Measurements from ENCODE around the gene EML6.
"Not testable (repeated sequence)": the region's sequence is repeated elsewhere in the genome, so short reads cannot be mapped to it uniquely, and the experiment has no call there.

The EML6 gene

DNA sequence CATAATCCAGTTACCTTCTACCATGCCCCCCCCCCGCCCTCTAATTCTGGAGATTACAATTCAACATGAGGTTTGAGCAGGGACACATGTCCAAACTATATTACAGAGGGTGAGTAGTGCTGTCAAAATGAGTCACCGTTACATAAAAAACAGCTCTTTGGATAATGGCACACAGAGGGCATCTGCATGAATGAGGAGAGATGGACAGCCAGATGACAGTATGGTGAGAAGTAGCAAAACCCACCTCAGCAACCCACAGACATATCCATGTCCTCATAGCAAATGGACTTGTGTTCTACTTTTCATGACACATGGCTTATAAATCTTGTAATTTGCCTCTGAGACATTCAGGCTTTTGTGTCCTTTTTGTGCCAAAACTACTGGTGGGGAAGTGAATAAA lies 132.0 kb downstream of the EML6 start:
- DNase-seq = no peak

DNA sequence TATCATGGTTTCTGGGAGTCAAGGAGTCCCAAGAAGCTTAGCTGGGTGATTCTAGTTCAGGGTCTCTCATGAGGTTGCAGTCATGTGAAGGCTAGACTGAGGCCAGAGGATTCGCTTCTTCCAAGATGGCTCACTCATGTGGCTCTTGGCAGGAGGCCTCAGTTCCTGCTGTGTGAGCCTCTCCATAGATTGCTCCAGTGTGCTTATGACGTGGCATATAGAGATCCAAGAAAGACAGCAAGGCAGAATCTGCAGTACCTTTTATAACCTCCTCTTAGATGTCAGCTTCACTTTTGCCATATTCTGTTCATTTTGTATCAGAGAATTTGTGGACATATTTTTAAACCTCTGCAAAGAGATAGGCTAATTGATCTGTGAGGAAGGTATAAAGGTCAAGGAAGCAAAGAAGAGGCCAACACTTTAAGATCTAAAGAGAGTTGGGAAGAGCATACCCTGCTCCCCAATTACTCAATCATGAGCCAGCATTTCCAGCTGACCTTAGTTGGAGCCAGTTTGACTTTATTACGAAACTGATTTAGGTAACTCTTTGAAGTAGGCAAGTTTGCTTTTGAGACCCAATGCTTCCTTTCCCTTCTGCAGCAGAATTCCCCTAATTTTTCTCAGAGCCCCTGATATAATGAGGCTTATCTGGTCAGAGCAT lies 134.7 kb downstream of the EML6 start:
- no peak for DNase-seq

DNA sequence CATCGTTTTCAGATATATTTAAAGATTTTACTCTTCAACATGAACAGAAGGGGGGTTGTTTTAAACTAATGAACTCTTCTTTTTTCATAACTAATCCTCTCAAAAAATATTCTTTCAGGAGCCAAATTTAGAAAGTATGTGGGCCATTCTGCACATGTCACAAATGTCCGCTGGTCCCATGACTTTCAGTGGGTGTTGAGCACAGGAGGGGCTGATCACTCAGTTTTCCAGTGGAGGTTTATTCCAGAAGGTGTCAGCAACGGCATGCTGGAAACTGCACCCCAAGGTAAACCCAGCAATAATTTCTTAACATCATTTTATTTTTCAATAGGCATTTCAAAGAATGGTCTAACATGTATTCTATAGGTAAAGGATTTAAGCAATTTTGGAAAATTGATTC lies 136.0 kb downstream of the EML6 start:
- no peak for DNase-seq

DNA sequence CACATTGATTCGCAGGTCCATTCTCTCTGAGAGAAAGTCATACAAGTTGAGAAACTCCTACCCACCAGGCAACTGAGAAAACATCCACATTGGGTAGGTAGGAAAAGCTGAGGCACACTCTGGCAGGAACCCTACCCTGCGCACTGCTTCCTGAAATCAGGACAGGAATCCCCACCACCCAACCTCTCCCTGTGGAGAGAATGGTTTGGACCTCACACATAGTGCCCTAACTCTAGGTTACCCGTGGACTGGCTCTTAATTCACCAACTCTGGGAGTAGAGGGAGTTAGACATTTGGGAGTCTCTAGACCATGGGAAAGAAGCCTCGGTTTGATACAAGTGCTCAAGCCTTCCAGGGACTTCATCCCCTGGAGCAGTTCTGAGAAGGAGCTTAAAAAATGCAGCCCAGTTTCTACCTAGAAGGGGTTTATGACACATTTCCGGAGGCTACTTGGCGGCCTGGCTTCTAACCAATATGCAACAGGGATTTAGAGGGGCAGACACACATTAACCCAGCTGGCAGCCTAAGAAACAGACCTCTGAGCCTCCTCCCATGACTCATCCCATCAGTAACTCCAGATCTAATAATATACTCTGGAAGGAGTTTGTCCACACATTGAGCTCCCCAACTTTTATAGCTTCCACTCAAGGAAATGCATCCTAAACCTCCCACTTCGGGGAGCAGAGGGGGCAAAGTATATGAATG lies 136.7 kb downstream of the EML6 start:
- DNase-seq = no peak

DNA sequence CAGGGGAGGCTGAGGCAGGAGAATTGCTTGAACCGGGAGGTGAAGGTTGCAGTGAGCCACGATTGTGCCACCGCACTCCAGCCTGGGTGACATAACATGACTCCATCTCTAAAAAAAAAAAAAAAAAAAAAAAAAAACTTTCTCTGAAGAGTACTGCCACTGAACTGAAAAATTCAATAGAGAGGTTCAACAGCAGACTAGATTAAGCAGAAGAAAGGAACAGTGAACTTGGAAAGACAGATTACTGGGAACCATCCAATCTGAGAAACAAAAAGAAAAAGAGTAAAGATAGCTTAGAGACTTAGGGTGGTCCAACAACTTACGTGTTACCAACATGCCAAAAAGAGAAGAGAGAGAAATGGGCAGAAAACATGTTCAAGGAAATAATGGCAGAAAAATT lies 138.8 kb downstream of the EML6 start:
- no peak for DNase-seq

DNA sequence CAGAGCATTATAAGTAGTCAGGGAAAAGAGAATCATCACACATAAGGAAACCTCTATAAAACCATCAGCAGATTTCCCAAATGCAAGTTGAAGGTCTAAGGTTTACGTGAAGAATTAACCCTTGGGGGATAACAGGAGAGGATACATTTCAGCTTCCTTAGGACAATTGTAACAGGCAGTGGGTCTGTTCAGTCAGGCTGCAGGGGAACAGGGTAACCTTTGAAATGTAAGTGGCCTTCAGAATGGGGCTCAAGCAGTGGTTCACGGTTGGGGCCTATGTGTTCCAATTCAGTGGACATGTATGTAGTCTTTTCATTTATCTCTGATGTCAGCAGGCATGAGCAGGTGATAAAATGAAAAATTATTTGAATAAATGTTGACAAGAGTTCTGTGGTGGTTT lies 139.3 kb downstream of the EML6 start:
- DNase-seq = no peak

DNA sequence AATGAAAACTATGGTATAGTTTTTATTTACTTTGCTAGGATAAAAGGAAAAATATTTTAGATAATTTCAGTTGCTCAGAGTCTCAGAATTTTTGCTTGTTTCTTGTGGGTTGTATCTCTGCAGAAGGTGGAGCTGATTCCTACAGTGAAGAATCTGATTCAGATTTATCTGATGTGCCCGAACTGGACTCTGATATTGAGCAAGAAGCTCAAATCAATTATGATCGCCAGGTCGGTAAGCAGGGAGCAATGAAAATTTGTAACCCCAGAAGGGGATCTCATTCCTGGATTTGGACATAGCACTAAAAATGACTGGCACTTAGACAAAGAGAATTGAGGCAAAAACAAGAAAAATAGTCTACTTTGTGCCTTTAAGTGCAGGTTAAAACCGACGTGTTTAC lies 140.2 kb downstream of the EML6 start:
- no peak for DNase-seq

DNA sequence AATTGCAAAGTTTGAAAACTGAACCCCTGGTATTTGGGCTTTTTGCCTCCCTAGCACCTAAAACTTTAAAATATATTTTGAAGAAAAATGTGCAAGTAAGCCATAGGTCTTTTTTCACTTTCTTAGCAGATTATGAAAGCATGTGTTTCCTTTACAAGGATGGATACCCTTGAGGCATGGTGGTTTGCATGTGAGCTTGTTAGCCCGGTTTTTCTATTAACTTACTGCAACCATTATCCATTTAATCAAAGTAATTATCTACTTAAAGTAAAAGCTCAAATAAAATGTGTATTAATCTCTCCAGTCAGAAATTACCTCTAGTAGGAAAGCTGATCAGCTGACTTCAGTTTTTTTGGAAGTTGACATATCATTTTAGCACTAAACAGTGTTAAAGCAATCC lies 140.6 kb downstream of the EML6 start:
- DNase-seq = no peak

DNA sequence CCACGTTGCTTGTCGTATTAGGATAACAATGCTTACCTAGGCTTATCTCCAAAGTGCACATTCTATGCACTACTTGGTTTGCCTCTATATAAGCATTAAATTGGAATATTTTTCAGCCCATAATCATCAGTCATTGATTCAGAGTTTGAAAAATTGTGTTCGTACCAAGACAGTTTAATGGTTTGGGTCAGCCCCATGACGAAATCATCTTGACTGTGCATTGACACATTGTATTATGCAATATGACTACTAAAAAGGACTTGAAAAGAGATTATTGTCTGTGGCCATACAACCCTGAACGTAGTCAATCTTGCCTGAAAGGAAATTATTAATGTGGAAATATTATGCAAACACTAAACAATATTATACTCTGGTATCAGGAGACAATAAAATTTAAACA lies 141.3 kb downstream of the EML6 start:
- DNase-seq = no peak

DNA sequence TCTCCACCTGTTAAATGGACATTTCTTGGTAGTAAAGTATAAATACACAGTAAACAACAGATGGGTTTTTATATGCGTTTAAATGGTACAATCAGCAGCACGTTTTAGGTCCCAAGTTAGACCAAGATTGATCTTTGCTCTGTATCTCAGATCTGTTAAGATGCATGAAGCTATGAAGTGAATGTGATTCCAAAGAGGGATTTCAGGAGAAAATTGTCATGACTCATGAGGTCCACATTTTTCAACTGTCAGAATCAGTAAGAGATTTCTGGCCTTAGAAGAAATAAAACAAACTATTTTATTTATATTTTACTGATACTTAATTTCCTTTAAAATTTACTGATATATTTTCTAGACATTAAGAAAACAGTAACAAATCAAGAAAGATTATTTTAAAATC lies 142.7 kb downstream of the EML6 start:
- DNase-seq = no peak

DNA sequence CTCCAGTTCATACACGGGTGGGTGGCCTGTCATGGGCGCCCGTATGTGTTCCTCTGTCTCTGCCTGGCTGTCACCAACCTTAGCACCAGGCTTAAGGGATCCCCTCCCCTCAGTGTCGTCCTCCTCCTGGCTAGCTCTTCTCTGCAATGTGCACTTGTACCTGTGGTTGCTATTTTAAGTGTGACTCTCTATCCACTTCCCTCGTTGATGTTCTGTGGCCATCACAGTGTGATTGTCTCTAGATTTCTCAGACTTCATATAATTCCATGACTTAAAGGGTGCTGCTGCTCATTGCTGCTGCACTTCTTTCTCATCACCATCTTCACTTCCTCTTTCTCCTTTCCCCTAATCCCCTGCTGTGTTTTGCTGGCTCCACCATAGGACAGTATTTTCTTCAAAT lies 143.4 kb downstream of the EML6 start:
- no peak for DNase-seq

DNA sequence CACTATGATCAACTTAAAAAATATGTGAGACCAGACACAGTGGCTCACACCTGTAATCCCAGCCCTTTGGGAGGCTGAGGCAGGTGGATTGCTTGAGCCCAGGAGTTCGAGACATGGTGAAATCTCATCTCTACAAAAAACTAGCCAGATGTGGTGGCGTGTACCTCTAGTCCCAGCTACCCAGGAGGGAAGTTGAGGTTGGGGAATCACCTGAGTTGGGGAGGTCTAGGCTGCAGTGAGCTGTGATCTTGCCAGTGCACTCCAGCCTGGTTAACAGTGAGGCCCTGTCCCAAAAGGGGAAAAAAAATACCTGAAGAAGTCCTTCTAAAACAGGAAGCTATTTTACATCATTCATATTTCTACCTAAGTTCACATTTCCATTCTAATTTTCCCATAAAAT lies 144.0 kb downstream of the EML6 start:
- no peak for DNase-seq

DNA sequence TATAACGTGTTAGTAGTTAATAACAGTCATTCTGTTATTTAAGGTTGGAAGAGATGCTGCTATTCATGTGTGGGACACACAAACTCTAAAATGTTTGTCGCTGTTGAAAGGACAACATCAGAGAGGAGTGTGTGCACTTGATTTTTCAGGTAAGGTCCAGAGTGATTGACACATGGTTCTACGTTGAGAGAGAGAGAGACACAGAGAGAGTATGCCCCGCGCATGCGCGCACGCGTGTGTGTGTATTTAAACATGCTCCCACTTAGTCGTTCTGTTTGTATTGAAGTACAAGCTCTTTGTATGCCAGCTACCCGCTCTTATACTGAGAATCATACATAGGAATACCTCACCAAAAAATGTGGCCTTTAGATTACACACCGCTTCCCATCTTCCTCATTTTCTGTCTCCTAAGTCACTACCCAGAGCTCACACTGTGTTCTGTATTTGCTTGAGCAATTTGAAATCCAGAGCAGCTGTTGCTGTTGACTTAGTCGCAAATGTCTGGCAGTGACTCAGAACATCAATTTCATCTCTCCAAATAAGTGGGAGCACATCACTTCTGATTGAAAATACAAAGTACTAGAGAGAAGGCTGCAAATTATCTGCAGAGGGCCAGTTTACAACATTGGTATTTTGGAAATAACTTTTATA lies 148.1 kb downstream of the EML6 start:
- no peak for DNase-seq

DNA sequence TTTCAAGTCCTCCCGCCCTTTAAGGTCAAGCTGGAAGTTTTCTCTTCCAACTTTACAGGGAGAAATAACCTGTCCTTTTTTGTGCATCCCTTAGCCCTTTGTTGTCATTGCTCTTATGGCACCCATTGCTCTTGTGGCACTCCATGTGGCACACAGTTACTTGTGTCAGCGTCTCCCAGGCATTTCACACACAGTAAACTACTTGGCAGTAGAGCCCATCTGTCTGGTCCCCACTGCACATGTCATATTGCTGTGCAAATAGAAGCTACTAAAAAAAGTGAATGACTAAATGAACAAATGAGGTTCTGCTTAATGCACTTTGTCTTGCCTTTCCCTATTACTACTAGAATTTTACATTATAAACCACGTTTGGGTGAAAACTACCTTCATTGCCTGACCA lies 149.3 kb downstream of the EML6 start:
- no peak for DNase-seq

DNA sequence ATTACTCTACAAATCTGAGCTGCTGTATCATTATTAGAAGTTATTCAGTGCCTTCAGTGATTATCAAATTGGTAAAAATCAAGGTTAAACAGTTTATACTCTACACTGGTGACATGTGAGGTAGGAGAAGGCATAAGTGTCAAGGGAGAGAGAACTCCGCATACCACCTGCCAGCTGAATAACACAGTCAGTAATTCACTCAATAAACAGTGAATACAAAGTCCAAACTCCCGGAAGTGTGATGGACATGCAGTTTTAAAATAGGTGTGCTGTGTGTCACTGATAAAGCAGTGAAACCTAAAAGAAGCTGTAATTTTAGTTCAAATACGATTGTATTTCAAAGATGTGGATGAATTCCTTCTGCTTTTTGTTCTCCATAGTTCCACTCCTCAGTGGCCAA lies 149.8 kb downstream of the EML6 start:
- not testable (repeated sequence) for DNase-seq

DNA sequence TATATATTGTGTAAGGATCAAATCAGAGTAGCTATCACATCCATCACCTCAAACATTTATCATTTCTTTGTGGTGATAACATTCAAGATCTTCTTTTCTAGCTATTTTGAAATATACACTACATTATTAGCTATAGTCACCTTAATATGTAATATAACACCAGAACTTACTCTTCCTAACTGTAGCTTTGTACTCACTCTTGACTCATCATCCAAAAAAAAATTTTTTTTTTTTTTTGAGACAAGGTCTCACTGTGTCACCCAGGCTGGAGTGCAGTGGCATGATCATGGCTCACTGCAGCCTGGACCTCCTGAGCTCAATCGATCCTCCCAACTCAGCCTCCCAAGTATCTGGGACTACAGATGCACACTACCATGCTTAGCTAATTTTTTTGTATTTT lies 153.3 kb downstream of the EML6 start:
- DNase-seq = no peak

DNA sequence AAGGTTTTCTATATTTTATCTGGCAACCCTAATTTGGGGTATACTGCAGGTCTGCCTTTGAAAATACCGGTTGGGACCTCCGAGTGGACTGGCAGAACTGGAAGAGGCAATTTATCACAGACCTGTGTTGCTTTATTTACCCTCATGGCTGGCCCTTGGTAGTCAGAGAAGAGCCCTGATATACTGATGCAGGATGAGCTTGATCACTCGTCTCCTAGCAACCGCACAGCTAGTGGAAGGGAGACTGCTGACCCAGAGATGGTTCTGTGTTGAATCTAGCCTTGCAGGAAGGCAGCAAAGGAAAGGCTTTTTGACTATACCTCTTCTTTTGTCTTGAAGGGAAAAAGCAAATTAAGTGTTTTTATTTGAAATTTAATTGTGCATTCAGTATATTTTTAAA lies 154.7 kb downstream of the EML6 start:
- DNase-seq = no peak

DNA sequence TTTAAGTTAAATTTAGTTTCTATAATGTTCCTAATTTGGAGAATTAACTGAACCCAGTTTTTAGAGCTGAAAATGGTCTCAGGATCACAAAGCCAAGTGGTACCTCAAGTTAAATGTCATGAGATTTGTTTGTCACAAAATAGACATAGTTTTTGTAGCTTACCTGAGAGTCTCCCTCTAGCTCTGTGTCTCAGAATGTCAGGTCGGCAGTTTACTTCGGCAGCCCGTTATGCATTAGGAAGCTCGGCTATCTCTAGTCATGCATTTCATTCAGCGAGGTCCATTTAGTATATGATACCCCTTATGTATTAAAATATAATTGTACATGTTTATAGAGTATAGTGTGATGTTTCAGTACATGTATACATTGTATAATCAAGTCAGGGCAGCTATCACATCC lies 155.6 kb downstream of the EML6 start:
- DNase-seq = no peak

DNA sequence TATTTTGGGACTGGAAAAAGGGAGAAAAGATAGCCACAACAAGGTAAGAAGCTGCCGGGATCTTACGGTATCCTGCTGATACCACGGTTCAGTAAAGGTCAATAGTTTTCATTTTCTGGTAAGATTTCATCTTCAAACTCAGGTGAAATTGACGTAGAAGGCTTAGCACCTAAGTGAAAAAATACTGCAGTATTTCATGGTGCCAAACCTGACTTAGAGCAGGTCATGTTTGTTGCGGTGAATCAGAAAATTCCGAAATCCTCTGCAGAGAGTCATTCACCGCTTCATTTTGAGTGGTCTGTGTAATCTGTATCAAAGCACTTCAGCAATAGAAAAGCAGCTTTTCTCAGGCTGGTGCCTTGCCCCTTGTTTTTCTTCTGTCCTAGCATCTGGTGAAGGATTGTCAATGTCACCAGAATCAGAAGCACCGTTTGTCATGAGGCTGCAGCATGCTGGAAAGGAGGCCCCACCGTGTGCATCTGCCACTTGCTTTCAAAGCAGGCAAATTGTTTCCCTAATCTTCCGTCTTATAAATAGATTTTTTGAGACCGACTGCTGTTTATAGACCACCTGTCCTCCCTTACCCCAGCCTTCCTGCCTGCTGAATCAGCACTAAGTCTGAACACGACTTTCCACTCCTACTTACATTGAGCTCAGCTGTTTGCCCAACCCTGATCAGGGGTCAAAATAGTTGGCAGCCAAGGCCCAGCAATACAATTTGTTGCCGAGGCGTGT lies 156.3 kb downstream of the EML6 start:
- no peak for DNase-seq

DNA sequence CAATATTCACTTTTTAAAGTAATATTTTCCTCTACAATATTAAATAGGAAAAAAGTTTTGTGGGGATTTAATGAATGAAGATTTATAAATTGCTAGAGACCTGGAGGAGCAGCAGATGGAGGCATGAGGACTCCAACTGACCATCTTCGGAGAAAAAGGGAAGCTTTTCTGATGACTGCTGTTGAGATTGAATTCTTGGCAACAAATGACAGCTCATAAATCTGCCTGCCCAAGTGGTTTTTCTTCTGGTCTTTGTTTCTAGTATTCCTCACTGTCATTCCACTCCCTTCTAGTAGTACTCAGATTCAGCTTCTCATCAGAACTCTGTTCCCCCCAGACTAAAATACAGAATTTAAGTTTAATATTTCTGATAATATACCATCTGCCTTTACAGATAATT lies 157.0 kb downstream of the EML6 start:
- no peak for DNase-seq

DNA sequence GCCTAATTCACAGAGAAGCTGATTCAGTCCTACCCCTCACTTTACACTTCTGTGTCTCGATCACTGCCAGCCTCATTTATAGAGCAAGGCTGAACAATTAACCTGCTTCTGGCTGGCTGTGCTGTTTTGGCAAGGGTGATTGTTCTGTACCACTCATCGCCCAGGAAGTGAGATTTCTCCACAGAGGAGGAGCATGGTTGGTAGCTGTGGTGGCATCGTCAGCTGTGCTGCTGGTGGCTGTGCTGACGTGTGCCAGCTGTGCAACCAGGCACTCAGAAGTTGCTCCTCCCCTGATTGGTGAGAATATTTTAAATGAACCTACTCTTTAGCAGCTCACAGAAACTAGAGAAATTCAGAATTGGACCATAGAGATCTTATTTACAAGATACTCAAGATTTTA lies 158.3 kb downstream of the EML6 start:
- no peak for DNase-seq

DNA sequence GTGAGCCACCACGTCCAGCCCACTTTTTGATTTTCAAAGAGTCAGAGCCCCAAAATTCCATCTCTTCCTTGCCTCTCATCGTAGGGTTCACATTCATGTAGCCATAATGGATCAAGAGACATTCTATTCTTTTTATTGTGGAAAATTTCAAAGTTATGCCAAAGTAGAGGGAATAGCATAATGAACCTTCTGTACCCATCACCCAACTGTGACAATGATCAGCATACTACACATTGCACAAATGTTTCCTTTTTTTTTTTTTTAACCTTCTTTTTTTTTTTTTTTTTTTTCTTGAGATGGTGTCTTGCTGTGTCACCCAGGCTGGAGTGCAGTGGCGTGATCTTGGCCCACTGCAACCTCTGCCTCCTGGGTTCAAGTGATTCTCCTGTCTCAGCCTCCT lies 162.4 kb downstream of the EML6 start:
- DNase-seq = no peak

DNA sequence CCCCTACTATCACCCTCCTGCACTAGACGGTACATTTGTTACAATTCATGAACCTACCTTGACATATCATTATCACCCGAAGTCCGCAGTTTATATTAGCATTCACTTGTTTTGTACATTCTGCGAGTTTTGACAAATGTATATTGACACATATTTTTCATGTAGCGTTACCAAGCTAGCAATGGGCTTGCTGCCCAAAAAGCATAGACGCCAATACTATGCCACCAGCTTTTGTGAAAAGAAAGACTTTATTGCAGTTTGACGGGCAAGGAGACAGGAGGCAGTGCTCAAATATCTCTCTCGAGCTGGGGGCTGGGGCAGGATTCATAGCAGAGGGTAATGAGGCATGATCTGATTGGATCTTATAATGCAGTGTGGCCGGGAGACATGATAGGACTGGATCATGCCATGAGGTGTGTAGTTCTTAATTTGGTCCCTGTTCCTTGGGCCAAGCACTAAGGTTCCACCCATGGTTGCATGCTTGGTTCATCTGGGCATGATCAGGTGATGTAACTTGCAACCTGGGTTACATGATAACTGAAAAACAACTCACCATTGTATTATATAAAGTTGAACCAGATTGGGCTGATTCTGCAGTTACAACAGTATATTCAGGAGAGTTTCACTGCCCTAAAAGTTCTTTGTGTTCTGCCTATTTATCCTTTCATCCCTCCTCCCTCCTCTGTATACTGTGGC lies 164.5 kb downstream of the EML6 start:
- DNase-seq = no peak

Data from left hindlimb (tissue), 1 donor.